Upper lobe of right lung (tissue), 1 donor: Measurements from ENCODE around the gene PLCB1. TPM values are rescaled to one million over a fixed set of nuclear protein-coding genes. Genes with fewer than 3 reads are reported as not detected.
"Not testable (repeated sequence)": the region's sequence is repeated elsewhere in the genome, so short reads cannot be mapped to it uniquely, and the experiment has no call there.

Experiments
- ATAC-seq: fragments of 200-7000 bp; cut with Tn5 transposase; one replicate; pipeline ENCODE4 v1.9.1; 2020; ENCODE audit warnings: mild to moderate bottlenecking, moderate library complexity
- DNase-seq: peaks from one replicate; pipeline ENCODE4 v3.0.0-alpha.2; 2020
- H3K27ac ChIP-seq: fragments of 200-600 bp; one replicate; pipeline ENCODE4 v1.8.0; 2022
- H3K27me3 ChIP-seq: fragments of 200-600 bp; one replicate; pipeline ENCODE4 v1.8.0; 2022; ENCODE audit warnings: mild to moderate bottlenecking
- H3K36me3 ChIP-seq: fragments of 200-600 bp; one replicate; pipeline ENCODE4 v1.8.0; 2022
- H3K4me1 ChIP-seq: fragments of 200-600 bp; one replicate; pipeline ENCODE4 v1.8.0; 2022
- H3K4me3 ChIP-seq: fragments of 200-600 bp; one replicate; pipeline ENCODE4 v1.8.0; 2022; ENCODE audit warnings: mild to moderate bottlenecking
- H3K9me3 ChIP-seq: fragments of 200-600 bp; one replicate; pipeline ENCODE4 v1.8.0; 2022
- intact Hi-C: fragments of 100-400 bp; cut with DNase I; formaldehyde crosslinking; loops from one replicate; pipeline ENCODE4 v1.11.0; 2022
- total RNA-seq: library from RNA; stranded (reverse); fragmentation: NEBNext Ultra II Directional; extraction: Animal tissue kit (Norgen Biotek cat#: 25700); gene quantifications from one replicate; pipeline ENCODE4 v1.2.1, GENCODE V29; 2021
- TF ChIP-seq, protein P1 (sequence below): fragments of 200-600 bp; IDR thresholded peaks from one replicate; pipeline ENCODE4 v1.8.0; 2022; ENCODE audit warnings: antibody characterized with exemption
- donor health status: DM: no; HTN: yes; CAD: no; lungs with severe emphysema.

The PLCB1 gene
- total RNA-seq, 1 donor from 2014 or later = 12.4 TPM

DNA sequence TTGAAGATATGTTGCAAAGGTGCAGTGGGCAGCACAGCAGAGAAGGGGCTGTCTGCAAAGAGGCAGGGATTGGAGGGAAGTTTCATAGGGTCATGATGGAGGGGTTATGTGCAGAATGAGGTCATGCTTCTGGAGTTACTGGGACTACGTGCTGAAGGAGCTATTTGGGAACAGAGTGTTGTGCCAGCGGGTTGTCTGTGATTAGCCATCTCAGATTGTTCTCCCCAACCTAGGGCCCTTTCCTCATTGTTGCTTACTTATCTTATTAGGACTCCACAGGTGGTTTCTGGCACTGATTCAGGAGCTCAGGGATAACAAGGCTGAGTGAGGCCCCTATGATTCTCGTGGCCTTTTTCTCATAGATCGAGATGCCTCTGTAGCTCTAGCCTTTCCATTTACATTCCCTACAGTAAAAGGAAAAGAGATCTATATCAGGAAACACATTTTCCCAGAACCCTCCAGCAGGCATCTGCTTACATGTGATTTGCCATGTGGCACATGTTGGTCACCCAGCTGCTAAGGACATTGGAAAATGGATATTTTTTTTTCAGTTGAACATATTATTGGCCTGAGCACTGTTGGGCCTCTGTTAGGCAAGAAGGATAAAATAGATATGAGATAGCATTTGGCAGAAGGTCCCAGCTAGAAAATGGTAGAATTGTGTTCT is 507.2 kb downstream of the PLCB1 start:
- intact Hi-C loops = no loop called here
- no peaks in the 10 kb centered on the region for H3K36me3 ChIP-seq
- H3K27ac ChIP-seq = no peak overlapping the region
- H3K9me3 ChIP-seq = no peaks in the 10 kb centered on the region
- ATAC-seq (no peak), DNase-seq (no peak)
- TF ChIP-seq, protein P1, sequence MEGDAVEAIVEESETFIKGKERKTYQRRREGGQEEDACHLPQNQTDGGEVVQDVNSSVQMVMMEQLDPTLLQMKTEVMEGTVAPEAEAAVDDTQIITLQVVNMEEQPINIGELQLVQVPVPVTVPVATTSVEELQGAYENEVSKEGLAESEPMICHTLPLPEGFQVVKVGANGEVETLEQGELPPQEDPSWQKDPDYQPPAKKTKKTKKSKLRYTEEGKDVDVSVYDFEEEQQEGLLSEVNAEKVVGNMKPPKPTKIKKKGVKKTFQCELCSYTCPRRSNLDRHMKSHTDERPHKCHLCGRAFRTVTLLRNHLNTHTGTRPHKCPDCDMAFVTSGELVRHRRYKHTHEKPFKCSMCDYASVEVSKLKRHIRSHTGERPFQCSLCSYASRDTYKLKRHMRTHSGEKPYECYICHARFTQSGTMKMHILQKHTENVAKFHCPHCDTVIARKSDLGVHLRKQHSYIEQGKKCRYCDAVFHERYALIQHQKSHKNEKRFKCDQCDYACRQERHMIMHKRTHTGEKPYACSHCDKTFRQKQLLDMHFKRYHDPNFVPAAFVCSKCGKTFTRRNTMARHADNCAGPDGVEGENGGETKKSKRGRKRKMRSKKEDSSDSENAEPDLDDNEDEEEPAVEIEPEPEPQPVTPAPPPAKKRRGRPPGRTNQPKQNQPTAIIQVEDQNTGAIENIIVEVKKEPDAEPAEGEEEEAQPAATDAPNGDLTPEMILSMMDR = no peak
- no peaks in the 10 kb centered on the region for H3K4me1 ChIP-seq
- no peaks in the 10 kb centered on the region for H3K27me3 ChIP-seq
- no peak overlapping the region for H3K4me3 ChIP-seq

GRCh38 chr20:8640461-8640860 is 508.4 kb downstream of the PLCB1 start:
- TF ChIP-seq, protein P1 = no peak
- intact Hi-C loops = no loop called here
- H3K4me3 ChIP-seq = no peak overlapping the region
- DNase-seq (no peak), ATAC-seq (no peak)
- no peaks in the 10 kb centered on the region for H3K4me1 ChIP-seq
- H3K9me3 ChIP-seq = no peaks in the 10 kb centered on the region
- H3K27me3 ChIP-seq = no peaks in the 10 kb centered on the region
- no peaks in the 10 kb centered on the region for H3K36me3 ChIP-seq
- no peak overlapping the region for H3K27ac ChIP-seq

DNA sequence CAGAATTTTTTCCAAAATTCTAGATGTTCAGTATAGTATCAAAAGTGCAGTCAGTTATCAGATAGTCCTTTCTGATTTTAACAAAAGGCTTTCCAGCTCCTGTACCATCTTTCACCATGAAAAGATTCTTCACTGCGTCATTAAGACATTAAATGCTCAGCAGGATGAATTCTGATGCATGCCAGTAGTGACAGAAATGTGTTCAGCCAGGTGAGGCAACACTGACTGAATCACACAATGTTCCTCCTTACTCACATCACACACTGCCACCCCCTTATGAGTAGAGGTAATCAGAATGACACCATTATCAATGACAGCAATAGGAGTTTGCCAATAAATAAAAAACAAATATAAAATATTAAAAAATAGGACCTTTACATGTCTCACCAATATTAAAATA is 510.2 kb downstream of the PLCB1 start:
- Histone ChIP-seq H3K27ac (no peak overlapping the region), H3K9me3 (no peaks in the 10 kb centered on the region), H3K4me1 (no peaks in the 10 kb centered on the region), H3K27me3 (no peaks in the 10 kb centered on the region), H3K4me3 (no peak overlapping the region), H3K36me3 (no peaks in the 10 kb centered on the region)
- DNase-seq (no peak), ATAC-seq (no peak)
- TF ChIP-seq, protein P1 = no peak
- intact Hi-C loops = no loop called here

- H3K9me3 ChIP-seq, DNase-seq, intact Hi-C loops, H3K36me3 ChIP-seq, H3K4me3 ChIP-seq, H3K4me1 ChIP-seq, ATAC-seq, H3K27me3 ChIP-seq, H3K27ac ChIP-seq: not testable (repeated sequence)
These were observed 512.4 kb downstream of the PLCB1 start for GRCh38 chr20:8644468-8644867.

- DNase-seq (no peak), ATAC-seq (no peak)
- no peaks in the 10 kb centered on the region for H3K4me1 ChIP-seq
- H3K9me3 ChIP-seq = no peaks in the 10 kb centered on the region
- TF ChIP-seq, protein P1 = no peak
- intact Hi-C loops = no loop called here
- no peaks in the 10 kb centered on the region for H3K27me3 ChIP-seq
- no peak overlapping the region for H3K4me3 ChIP-seq
- H3K36me3 ChIP-seq = no peaks in the 10 kb centered on the region
- no peak overlapping the region for H3K27ac ChIP-seq
These were observed 513.3 kb downstream of the PLCB1 start for GRCh38 chr20:8645326-8645725.

- H3K9me3 ChIP-seq = no peaks in the 10 kb centered on the region
- no peak overlapping the region for H3K4me3 ChIP-seq
- no peaks in the 10 kb centered on the region for H3K36me3 ChIP-seq
- TF ChIP-seq, protein P1 = no peak
- ATAC-seq (no peak), DNase-seq (no peak)
- H3K4me1 ChIP-seq = no peaks in the 10 kb centered on the region
- no peaks in the 10 kb centered on the region for H3K27me3 ChIP-seq
- no peak overlapping the region for H3K27ac ChIP-seq
- intact Hi-C loops = no loop called here
These were observed 514.0 kb downstream of the PLCB1 start for GRCh38 chr20:8646033-8646441.
